Caco-2 (cell line): ENCODE results near the gene ENDOV. TPM values are rescaled to one million over a fixed set of nuclear protein-coding genes. Genes with fewer than 3 reads are reported as not detected.

Source experiments
- BruUV-seq: library from RNA; stranded (reverse); fragments of 400-500 nt; replicated peaks from 2 replicates; lab custom pipeline; 2021; lab: Mats Ljungman, UMichigan
- CTCF ChIA-PET: fragments of 300-600 bp; sonication (Branson Sonifier 250); formaldehyde crosslinking; loops from one replicate; lab custom pipeline; 2022; ENCODE audit warnings: antibody characterized with exemption; lab: Charles Lee
- POLR2A ChIA-PET: fragments of 300-600 bp; sonication (Branson Sonifier 250); formaldehyde crosslinking; loops from one replicate; lab custom pipeline; 2022; ENCODE audit warnings: antibody characterized with exemption; lab: Charles Lee
- DNase-seq, 2 experiments: peaks; one replicate each; pipeline versions ENCODE4 v3.0.0 to v3.0.0-alpha.2; 2020 to 2022
- H3K27me3 ChIP-seq: replicated peaks from 2 replicates; pipeline ENCODE4 v1.6.0; 2011; ENCODE audit warnings: low read length; ENCODE audit not compliant: control insufficient read depth, insufficient read depth
- H3K36me3 ChIP-seq: 2 replicates; pipeline ENCODE4 v1.5.1; 2011; ENCODE audit warnings: low read length; ENCODE audit not compliant: control insufficient read depth, insufficient read depth
- H3K4me1 ChIP-seq: fragments of 250-450 bp; sonication (Bioruptor Pico); 2 replicates; pipeline ENCODE4 v1.5.1; 2020; ENCODE audit warnings: mild to moderate bottlenecking
- H3K4me3 ChIP-seq: 2 replicates; pipeline ENCODE4 v1.5.1; 2011; ENCODE audit warnings: low read depth, mild to moderate bottlenecking, control low read depth, low read length
- H3K9me3 ChIP-seq: fragments of 250-450 bp; sonication (Bioruptor Pico); 2 replicates; pipeline ENCODE4 v1.5.1; 2020; ENCODE audit warnings: mild to moderate bottlenecking, moderate library complexity
- H3K27ac Mint-ChIP-seq: one replicate; pipeline ENCODE4 v1.8.0; 2022; ENCODE audit warnings: mixed read lengths; ENCODE audit not compliant: unreplicated experiment
- H3K27me3 Mint-ChIP-seq: one replicate; pipeline ENCODE4 v1.8.0; 2022; ENCODE audit warnings: mixed read lengths; ENCODE audit not compliant: insufficient read depth, unreplicated experiment
- H3K36me3 Mint-ChIP-seq: one replicate; pipeline ENCODE4 v1.8.0; 2022; ENCODE audit warnings: mild to moderate bottlenecking, mixed read lengths; ENCODE audit not compliant: insufficient read depth, unreplicated experiment
- H3K4me1 Mint-ChIP-seq: one replicate; pipeline ENCODE4 v1.8.0; 2022; ENCODE audit warnings: low read depth, mixed read lengths; ENCODE audit not compliant: unreplicated experiment
- H3K4me3 Mint-ChIP-seq: one replicate; pipeline ENCODE4 v1.8.0; 2022; ENCODE audit warnings: mild to moderate bottlenecking, moderate library complexity, mixed read lengths; ENCODE audit not compliant: unreplicated experiment
- H3K9me3 Mint-ChIP-seq: one replicate; pipeline ENCODE4 v1.8.0; 2022; ENCODE audit warnings: mixed read lengths; ENCODE audit not compliant: unreplicated experiment
- intact Hi-C: fragments of 100-400 bp; cut with micrococcal nuclease; formaldehyde crosslinking; loops from one replicate; pipeline ENCODE4 v1.10.0; 2022; ENCODE audit not compliant: unreplicated experiment
- total RNA-seq: library from RNA; stranded (reverse); gene quantifications from 2 replicates; pipeline ENCODE4 v1.2.3, GENCODE V29; 2022
- TF ChIP-seq, protein P1 (sequence below), 2 experiments: fragments of 200-600 bp in 1 of 2; IDR thresholded peaks; 1 replicate in 1 of 2; 2 replicates in 1 of 2; pipeline versions ENCODE4 v1.5.1 to v1.8.0; 2011 to 2022; ENCODE audit warnings: antibody characterized with exemption in 1 of 2, control low read depth in 1 of 2, inconsistent platforms in 1 of 2, low read depth in 1 of 2, low read length in 1 of 2, mild to moderate bottlenecking in 1 of 2, moderate library complexity in 1 of 2; ENCODE audit not compliant: insufficient read depth in 1 of 2, severe bottlenecking in 1 of 2, unreplicated experiment in 1 of 2

ENDOV gene
- total RNA-seq, 1 experiment from 2014 or later: 21.5 TPM

GRCh38 chr17:80477647-80478478 is 62.9 kb downstream of the ENDOV start:
- Mint-ChIP-seq H3K9me3 (no peaks in the 10 kb centered on the region), H3K4me1 (peaks cover 11% of the 10 kb centered on the region), H3K36me3 (no peaks in the 10 kb centered on the region), H3K27ac (no peak overlapping the region), H3K27me3 (peaks cover 34% of the 10 kb centered on the region), H3K4me3 (no peak overlapping the region)
- intact Hi-C loops: no loop called here
- H3K4me1 ChIP-seq: peaks cover 29% of the 10 kb centered on the region
- BruUV-seq: no TSS peak
- no peaks in the 10 kb centered on the region for H3K9me3 ChIP-seq
- TF ChIP-seq, protein P1, sequence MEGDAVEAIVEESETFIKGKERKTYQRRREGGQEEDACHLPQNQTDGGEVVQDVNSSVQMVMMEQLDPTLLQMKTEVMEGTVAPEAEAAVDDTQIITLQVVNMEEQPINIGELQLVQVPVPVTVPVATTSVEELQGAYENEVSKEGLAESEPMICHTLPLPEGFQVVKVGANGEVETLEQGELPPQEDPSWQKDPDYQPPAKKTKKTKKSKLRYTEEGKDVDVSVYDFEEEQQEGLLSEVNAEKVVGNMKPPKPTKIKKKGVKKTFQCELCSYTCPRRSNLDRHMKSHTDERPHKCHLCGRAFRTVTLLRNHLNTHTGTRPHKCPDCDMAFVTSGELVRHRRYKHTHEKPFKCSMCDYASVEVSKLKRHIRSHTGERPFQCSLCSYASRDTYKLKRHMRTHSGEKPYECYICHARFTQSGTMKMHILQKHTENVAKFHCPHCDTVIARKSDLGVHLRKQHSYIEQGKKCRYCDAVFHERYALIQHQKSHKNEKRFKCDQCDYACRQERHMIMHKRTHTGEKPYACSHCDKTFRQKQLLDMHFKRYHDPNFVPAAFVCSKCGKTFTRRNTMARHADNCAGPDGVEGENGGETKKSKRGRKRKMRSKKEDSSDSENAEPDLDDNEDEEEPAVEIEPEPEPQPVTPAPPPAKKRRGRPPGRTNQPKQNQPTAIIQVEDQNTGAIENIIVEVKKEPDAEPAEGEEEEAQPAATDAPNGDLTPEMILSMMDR (IDR thresholded peaks at IDR 0.05; ENCODE audit: insufficient read depth in 1 of 2, low read depth in 1 of 2, low read length in 1 of 2, severe bottlenecking in 1 of 2, unreplicated experiment in 1 of 2): no peak
- ChIA-PET POLR2A (interaction anchor here (1.1 kb wide), 1 partner anchor 23 kb away, joined by 16 read pairs; no protein-coding TSS in a partner anchor), CTCF (interaction anchor here (1.5 kb wide), 1 partner anchor 51 kb away, joined by 4 read pairs; no protein-coding TSS in a partner anchor)
- DNase-seq: no peak
- peaks cover 6% of the 10 kb centered on the region for H3K27me3 ChIP-seq
- H3K36me3 ChIP-seq: no peaks in the 10 kb centered on the region
- no peak overlapping the region; the same call in 1 of the 2 replicates for H3K4me3 ChIP-seq

- peaks cover 6% of the 10 kb centered on the region for H3K27me3 ChIP-seq
- Mint-ChIP-seq H3K27ac (no peak overlapping the region), H3K9me3 (no peaks in the 10 kb centered on the region), H3K36me3 (no peaks in the 10 kb centered on the region), H3K4me1 (peaks cover 11% of the 10 kb centered on the region), H3K27me3 (peaks cover 26% of the 10 kb centered on the region), H3K4me3 (no peak overlapping the region)
- no peak for DNase-seq
- ChIA-PET POLR2A (no interaction called here), CTCF (no interaction called here)
- intact Hi-C loops: no loop called here
- TF ChIP-seq, protein P1 (IDR thresholded peaks at IDR 0.05; ENCODE audit: insufficient read depth in 1 of 2, low read depth in 1 of 2, low read length in 1 of 2, severe bottlenecking in 1 of 2, unreplicated experiment in 1 of 2): no peak
- no peaks in the 10 kb centered on the region for H3K9me3 ChIP-seq
- no peak overlapping the region for H3K4me3 ChIP-seq
- H3K4me1 ChIP-seq: peaks cover 29% of the 10 kb centered on the region
- H3K36me3 ChIP-seq: no peaks in the 10 kb centered on the region
- BruUV-seq: no TSS peak
Measured at GRCh38 chr17:80478487-80479245, 63.7 kb downstream of the ENDOV start.

DNA sequence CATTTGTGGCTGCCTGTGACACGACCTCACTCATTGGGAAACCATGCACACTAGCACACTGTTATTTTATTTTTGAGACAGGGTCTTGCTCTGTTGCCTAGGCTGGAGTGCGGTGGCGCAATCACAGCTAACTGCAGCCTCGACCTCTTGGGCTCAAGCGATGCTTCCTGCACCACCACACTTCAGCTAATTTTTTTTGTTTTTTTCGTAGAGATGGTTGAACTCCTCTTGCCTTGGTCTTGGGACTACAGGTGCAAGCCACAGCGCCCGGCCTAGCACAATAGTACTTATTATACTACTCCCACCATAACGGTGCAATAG is 64.2 kb downstream of the ENDOV start:
- peaks cover 10% of the 10 kb centered on the region for H3K4me1 Mint-ChIP-seq

More for the DNA sequence above, 64.2 kb downstream of the ENDOV start:
- H3K27me3 Mint-ChIP-seq: peaks cover 26% of the 10 kb centered on the region
- BruUV-seq: no TSS peak
- no peak overlapping the region for H3K4me3 Mint-ChIP-seq
- ChIA-PET POLR2A (no interaction called here), CTCF (no interaction called here)
- H3K27me3 ChIP-seq: peaks cover 6% of the 10 kb centered on the region
- DNase-seq: no peak
- no peaks in the 10 kb centered on the region for H3K36me3 Mint-ChIP-seq
- no peak overlapping the region for H3K27ac Mint-ChIP-seq
- H3K4me1 ChIP-seq: peaks cover 29% of the 10 kb centered on the region
- H3K4me3 ChIP-seq: no peak overlapping the region
- H3K9me3 Mint-ChIP-seq: no peaks in the 10 kb centered on the region
- intact Hi-C loops: no loop called here
- no peaks in the 10 kb centered on the region for H3K9me3 ChIP-seq
- TF ChIP-seq, protein P1 (IDR thresholded peaks at IDR 0.05; ENCODE audit: insufficient read depth in 1 of 2, low read depth in 1 of 2, low read length in 1 of 2, severe bottlenecking in 1 of 2, unreplicated experiment in 1 of 2): no peak
- H3K36me3 ChIP-seq: no peaks in the 10 kb centered on the region
